ENCODE measurements around the gene DIS3L2. TPM values are rescaled to one million over a fixed set of nuclear protein-coding genes. Genes with fewer than 3 reads are reported as not detected.

The DIS3L2 gene
- total RNA-seq, 1 experiment from 2014 or later, result 28.5 TPM

GRCh38 chr2:232196802-232197201, 235.3 kb downstream of the DIS3L2 start (continued):
- no peak for TF ChIP-seq ZBTB43 (CRISPR knock-in tag; IDR thresholded peaks at IDR 0.05)
- no peak for TF ChIP-seq NR1H2 (CRISPR knock-in tag; IDR thresholded peaks at IDR 0.05)
- no peak for TF ChIP-seq E2F4 (CRISPR knock-in tag; IDR thresholded peaks at IDR 0.05; ENCODE audit: borderline replicate concordance, low read depth)
- TF ChIP-seq KAT7 (CRISPR knock-in tag; IDR thresholded peaks at IDR 0.05; ENCODE audit: borderline replicate concordance), result no peak
- no peak for TF ChIP-seq JAZF1 (CRISPR knock-in tag; IDR thresholded peaks at IDR 0.05)

GRCh38 chr2:232200195-232200594, 238.7 kb downstream of the DIS3L2 start:
- Mint-ChIP-seq H3K27ac (no peak overlapping the region), H3K4me1 (peaks cover 37% of the 10 kb centered on the region), H3K4me3 (no peak overlapping the region), H3K36me3 (no peaks in the 10 kb centered on the region), H3K9me3 (peaks cover under 1% of the 10 kb centered on the region; the same call in 1 of the 2 replicates), H3K27me3 (ENCODE audit: low read depth) (no peaks in the 10 kb centered on the region)
- TF ChIP-seq ZNF138 (CRISPR knock-in tag; conservative IDR thresholded peaks at IDR 0.05), result no peak
- no peak for TF ChIP-seq JUN (CRISPR knock-in tag; IDR thresholded peaks at IDR 0.05)
- TF ChIP-seq MYBL2 (CRISPR knock-in tag; IDR thresholded peaks at IDR 0.05), result no peak
- TF ChIP-seq RORB (CRISPR knock-in tag; IDR thresholded peaks at IDR 0.05), result no peak
- TF ChIP-seq ARID4B (CRISPR knock-in tag; IDR thresholded peaks at IDR 0.05; ENCODE audit: borderline replicate concordance), result no peak
- no peak for TF ChIP-seq GRHL2 (CRISPR knock-in tag; IDR thresholded peaks at IDR 0.05; ENCODE audit: insufficient replicate concordance, severe bottlenecking)
- TF ChIP-seq ZNF281 (CRISPR knock-in tag; IDR thresholded peaks at IDR 0.05), result no peak
- TF ChIP-seq ZBTB43 (CRISPR knock-in tag; IDR thresholded peaks at IDR 0.05), result no peak
- no peak for TF ChIP-seq NFYB (CRISPR knock-in tag; conservative IDR thresholded peaks at IDR 0.05; ENCODE audit: low read depth)
- TF ChIP-seq ZNF317 (CRISPR knock-in tag; IDR thresholded peaks at IDR 0.05; ENCODE audit: borderline replicate concordance, low read depth), result no peak
- no peak for TF ChIP-seq PRRX2 (CRISPR knock-in tag; IDR thresholded peaks at IDR 0.05)
- no peak for TF ChIP-seq CREB1 (CRISPR knock-in tag; IDR thresholded peaks at IDR 0.05)
- TF ChIP-seq ESRRA (CRISPR knock-in tag; IDR thresholded peaks at IDR 0.05; ENCODE audit: borderline replicate concordance), result no peak
- no peak for ATAC-seq
- ChIA-PET POLR2A (no interaction called here), CTCF (interaction anchor here (0.5 to 2.0 kb wide), 3 partner anchors 100 to 275 kb away, joined by 3 to 6 read pairs (median 3); no protein-coding TSS in a partner anchor)
- no peak for DNase-seq (ENCODE audit: low spot score)

Data from WTC11 (cell line).